GM12801 (cell line): ENCODE measurements around the gene CDH24.

Experiments
- CTCF ChIP-seq: IDR thresholded peaks from one replicate; pipeline ENCODE4 v1.5.1; 2011; ENCODE audit warnings: control low read depth; ENCODE audit not compliant: insufficient read length; ENCODE audit errors: extremely low read depth

Gene CDH24

DNA sequence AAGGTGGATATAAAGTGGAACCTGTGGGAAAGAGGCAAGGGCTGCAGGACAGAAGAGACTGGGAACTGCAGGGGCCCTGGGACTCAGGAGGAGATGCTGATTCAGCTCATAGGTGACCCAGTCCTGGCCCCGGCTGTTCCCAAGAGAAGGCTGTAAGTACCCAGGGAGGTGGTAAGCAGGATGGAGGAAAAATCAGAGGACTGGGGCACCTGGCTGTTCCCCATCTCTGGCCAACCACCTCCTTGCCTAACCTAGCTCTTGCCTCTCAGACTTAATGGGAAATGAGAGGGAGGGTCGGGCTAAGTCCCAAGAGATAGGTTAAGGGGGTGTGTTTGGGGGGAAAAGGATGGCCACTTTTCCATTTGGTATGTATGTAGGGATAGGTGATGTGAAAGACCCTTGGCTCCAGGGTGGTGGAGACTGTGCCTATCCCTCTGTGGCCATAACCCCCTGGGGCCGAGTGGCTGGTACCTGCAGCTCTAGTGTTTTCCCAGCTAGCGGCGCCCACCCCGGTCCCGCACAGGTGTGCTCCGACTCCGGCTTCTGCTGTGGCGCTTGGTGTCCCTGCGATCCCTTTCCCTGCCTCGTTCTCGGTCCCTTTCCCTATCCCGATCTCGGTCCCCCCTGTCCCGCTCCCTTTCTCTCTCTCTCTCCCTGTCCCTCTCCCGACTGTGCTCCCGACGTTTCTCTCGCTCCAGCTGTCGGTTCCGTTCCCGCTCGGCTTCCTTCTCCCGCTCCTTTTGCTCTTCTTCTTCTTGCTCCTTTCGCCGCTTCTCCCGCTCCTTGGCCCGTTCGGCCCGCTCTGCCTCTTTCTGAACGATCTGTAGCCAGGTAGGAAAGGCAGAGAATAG, 1.6 kb upstream of the CDH24 start:
- TF ChIP-seq CTCF: no peak

GRCh38 chr14:23057757-23058653, 685 bp upstream of the CDH24 start:
- peak; percentile 24 for TF ChIP-seq CTCF

GRCh38 chr14:23056145-23056955, 970 bp downstream of the CDH24 start:
- TF ChIP-seq CTCF: no peak

GRCh38 chr14:23055621-23056144, 1.6 kb downstream of the CDH24 start:
- no peak for TF ChIP-seq CTCF

GRCh38 chr14:23055147-23055550, 2.2 kb downstream of the CDH24 start:
- no peak for TF ChIP-seq CTCF

GRCh38 chr14:23054000-23054811, 3.1 kb downstream of the CDH24 start:
- no peak for TF ChIP-seq CTCF
